Brain pericyte (primary cell): ENCODE measurements around the gene ITPR2.

ENCODE experiments used
- DNase-seq: peaks from one replicate; pipeline ENCODE4 v3.0.0-alpha.2; 2012; ENCODE audit warnings: low read depth, low spot score

Gene ITPR2

DNA sequence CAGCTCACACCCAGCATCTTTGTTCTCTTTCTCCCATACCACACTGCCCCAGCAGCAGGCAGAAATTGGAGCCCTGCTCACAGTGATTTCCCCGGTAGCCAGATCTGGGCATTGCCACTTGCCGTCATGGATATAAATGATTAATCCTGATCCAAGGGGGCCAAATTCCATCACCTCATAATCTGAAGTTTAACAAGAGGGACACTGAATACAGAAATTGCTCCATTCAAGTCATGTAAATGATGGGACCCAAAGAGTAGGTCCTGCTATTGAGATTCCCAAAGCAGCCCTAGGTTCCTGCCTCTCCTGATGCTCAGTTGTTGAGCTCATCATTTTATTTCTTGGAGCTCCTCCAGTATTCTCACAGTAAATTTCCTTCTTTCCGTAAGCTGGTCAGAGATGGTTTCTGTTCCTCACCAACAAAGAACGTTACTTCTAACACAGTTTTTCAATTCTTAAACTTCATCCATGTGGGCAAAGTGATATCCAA lies 11.7 kb downstream of the ITPR2 start:
- no peak for DNase-seq

DNA sequence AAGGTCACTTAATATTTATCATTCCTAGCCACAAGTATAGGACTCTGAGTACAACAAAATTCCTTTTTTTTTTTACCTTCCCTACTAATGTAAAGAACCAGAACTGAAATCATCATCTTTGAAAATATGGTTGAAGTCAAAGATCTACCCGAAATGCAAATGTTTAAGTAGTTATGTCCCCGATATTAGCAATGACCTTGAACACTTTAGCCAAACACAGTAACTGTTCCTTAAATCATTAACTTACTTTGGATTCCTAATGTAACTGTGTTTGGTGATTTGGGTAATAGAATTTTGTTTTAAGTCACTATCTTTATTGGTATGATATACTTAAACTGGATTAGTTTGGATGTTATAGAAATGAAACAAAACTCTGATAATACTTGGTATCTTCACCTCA lies 14.4 kb downstream of the ITPR2 start:
- no peak for DNase-seq

DNA sequence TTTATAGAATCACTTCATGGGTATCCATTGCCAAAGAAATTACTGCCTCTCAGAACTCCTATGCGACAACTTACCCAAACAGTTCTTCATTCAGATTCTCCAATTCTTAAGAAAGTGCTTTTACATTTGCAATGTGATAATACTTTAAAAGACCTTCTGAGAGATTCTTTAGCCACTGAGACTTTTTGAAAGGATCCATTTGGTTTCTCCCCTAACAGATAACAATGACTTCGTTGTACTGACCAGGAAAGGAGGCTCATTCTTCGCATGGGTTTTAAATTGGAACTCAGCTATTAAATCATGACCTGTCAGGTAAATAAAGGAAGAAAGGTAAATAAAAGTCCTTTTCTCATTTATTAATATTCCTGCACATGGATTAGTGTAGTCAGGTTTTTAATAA lies 14.8 kb downstream of the ITPR2 start:
- no peak for DNase-seq

DNA sequence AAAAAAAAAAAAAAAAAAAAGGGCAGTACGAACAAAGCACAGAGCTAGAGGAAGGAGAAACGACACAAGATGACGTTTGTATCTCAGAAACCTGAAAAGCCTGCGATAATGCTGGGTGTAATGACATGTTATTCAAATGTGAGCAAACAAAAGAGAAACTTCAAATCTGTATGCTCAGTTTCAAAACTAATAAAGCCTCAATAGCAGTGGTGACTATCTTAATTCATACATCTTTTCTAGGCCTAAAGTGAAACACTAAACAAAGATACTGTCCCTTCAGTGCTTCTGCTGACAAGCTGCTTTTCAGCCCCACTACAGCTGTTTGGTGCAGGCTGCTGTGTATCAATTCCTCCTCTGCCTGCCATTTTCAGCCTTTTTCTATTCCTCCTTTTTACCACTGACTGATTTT lies 15.8 kb downstream of the ITPR2 start:
- DNase-seq = no peak

DNA sequence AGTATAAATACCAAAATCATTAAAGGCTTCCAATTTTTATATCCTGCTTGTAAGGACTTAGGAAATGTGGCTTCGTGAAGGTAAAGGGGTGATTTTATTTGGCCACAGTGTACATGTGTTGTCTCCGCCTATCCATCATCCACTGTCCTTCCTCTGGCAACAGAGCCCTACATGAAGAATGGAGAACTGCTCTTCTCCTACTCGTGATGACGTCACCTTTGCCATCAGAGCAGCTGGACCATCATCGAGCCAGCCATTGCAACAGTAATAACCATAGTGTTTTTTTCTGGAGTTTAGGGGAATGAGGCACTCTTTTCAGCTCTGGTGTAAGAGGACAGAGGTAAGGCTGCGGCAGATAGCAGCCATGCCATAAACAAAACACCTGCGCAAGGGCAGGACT lies 19.2 kb downstream of the ITPR2 start:
- no peak for DNase-seq

DNA sequence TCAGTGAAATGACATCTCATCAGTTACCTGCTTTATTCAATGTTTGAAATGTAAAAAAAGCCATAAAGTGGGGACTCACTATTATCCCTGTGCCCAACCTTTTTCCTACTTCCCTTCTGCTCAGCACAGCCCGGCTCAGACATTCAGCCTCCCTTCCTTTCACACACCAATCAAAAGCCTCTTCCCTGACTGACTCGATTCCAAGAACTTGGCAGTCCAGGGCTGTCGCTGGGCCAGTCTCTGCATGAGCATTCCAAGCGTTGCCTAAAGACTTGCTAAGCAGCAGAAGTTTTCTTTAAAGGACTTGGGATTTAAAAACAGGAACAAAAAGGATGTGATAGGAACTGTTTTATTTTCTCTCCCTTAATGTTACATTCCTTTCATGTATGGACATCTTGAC lies 22.7 kb downstream of the ITPR2 start:
- no peak for DNase-seq

DNA sequence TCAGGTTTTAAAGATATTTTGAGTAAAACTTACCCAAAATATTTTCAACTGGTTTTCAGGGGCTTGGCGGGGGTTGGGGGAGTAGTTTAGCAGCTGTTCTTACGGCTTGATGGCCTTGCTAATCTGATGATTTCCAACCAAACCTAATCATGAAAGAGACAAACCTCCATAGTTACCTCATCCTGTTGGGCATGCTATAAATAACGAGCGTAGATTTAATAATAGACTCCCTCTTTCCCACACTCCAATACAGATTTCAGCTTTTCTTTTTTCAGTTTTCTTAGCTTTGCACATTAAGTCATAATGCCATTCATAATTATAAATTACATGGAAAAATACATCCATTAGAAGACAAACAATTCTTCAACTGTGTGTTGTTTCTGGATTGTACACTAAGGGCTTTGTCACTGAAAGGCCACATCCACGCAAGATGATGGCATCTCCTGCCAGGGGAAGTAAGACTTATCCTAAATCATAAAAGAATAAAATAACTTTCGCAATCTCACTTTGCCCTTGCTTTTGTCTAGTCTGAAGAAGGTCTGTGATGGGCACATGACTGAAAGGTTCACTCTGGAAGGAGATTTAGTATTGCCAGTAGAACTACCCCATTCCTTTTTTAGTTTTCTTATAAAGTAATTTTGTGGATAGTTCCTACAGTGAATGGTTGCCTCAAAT lies 23.2 kb downstream of the ITPR2 start:
- DNase-seq = no peak

DNA sequence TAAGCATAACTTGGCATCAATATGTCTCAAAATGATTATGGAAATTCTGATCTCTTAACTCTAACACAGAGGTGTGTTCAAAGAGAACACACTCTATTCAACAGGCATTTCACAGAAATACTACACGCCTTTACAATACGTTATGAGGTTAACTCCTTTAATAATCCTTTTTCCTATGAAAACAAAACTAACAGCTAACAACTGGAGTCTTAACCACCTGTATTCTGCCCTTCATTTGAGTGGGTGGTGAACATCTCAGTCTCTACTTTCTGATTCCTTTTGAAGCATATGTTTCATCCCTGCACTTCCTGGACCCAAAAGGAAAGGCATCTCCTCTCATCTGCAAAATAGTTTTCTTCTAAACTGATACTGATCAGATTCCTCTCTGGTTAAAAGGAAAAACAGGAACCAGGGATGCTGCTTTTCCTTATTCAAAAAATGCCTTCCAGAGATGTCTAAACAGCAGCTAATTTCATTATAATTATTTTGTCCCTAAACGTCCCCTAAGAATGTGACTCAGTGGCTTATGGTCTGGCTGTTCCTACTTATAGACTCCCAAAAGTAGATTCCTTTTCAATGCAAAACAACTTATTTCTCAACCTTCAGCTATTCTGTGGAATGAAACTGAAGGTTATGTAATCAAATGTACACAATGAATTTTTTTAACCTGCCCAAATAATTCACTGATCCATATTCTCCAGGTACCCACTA lies 24.1 kb downstream of the ITPR2 start:
- DNase-seq = no peak

DNA sequence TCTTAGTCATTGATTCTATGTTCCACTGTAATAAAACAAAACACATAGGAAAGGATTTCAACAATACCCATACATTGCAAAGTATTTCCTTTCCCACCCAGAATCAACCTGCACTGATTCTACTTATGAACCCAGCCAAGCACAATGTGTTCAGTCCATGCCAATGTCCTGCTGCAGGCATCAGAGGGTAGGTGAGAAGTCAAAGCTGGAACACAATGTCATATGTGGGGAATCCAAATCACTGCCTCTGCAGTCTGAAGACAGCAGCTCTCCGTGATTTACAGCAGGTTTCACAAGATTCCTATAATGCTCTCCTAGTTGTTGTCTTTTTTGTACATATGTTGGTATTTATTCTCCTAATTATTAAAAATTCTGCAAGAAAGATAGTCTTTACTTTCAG lies 25.7 kb downstream of the ITPR2 start:
- no peak for DNase-seq

DNA sequence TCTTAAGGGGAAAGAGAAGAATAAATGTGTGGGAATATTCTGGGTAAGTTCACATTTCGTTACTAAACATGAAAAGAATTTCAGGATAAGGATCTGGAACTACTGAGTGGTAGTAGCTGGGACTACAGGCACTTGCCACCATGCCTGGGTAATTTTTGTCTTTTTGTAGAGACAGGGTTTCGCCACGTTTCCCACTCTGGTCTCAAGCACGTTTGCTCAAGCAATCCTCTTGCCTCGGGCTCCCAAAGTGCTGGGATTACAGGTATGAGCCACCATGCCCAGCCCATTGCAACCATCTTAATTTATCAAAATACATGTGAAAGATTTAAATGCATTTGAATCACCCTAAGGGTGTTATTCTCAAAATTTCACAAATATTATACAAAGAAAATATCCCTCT lies 26.4 kb downstream of the ITPR2 start:
- no peak for DNase-seq

DNA sequence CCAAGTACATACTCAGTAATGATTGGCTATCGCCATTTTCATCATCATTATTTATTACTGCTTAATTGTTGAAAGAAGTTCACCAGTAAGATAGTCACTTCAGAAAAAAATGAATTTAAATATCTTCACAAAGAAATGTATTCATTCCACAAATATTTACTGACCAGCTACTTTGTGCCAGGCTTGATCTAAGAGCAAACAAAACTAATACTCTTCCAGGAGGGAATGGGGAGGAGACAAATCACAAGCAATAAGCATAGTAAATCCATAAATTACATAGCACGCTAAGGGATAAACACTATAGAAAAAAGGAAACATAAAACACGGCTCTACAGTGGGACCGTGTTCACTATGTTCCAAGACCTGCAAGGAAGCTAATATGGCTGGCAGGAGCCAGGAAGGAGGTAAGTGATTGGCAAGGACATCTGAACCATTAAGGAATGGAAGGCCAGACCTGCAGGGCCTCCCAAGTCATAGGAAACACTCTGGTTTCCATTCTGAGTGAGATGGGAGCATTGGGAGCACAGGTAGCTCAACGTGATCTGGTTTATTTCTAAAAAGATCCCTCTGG lies 27.5 kb downstream of the ITPR2 start:
- no peak for DNase-seq

DNA sequence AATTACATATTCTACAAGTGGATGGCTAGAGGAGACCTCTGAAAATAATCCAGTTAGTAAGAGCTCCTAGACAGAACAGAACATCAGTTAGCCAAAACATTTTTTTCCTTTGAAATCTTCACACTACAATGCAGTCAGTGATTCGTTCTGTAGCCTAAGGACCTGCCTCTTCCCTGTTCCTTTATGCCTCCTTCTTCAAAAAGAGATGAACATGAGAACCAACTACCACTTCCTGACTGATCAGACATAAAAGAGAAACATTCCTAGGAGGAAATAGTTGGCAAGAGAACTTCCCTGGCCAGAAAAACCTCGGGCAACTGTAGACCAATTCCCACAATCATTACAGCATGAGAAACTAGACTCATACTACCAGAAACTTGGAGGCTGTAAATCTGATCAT lies 29.4 kb downstream of the ITPR2 start:
- no peak for DNase-seq

DNA sequence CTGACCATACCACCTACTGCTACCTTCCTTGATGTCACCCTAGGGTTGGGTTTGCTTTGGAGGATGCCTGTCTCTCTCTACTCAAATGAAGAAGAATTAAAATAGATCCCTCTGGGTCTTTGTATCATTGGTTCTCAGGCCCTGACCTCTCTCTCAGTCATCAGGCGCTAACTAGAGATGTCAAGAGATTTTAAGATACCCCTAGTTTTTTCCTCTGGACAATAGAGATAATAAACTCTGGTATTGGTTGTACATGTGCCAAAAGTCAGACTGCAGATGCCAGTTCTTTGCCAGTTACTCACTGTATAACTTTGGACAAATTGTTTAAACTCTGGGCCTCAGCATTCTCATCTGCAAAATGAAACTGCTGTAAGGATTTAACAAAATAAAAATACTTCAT lies 31.5 kb downstream of the ITPR2 start:
- no peak for DNase-seq

DNA sequence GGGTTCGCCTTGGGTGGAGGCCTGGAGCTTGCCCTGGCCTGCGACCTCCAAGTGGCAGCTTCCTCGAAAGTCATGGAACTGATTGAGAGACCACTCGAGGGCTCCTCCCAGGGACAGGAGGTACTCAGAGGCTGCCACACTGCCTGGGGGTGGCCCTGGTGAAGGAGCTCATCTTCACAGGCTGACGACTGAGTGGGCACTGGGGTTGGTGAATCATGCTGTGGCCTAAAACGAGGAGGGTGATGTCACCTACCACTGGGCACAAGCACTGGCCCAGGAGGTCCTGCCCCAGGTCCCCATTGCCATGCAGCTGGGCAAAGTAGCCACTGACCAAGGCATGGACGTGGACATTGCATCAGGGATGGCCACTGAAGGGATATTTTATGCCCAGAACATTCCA lies 32.1 kb downstream of the ITPR2 start:
- no peak for DNase-seq

DNA sequence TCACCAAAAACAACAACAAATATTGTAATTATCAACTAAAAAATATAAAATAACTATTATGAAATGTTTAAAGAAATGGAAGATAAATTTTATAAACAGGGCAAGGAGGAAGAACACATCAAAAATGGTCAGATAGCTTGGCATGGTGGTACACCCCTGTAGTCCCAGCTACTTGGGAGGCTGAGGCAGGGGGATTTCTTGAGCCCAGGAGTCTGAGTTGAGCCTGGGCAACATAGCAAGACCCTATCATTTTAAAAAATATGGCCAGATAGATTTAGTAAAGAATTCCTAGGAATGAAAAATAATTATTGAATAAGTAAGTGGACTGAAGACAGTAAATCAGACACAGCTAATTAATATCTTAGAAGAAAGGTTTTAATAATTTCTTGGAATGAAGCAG lies 32.6 kb downstream of the ITPR2 start:
- DNase-seq = no peak

DNA sequence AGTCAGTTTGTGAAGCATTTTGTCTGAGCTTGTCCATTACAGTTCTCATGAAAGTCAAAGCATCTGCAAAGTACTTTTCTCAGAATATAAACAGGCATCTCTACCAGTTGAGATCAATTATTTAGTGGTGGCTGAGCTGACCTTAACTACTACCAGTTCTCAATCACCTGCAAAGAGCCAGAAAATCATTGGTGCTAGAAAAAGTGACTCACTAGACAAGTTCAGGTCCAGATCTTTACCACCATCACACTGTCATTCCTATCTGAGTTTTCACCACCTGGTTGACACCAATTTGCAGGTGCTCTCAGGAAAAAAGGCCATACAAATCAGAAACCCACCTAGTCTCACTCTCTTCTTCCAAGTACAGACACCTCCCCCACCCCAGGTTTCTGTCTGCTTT lies 33.3 kb downstream of the ITPR2 start:
- no peak for DNase-seq

DNA sequence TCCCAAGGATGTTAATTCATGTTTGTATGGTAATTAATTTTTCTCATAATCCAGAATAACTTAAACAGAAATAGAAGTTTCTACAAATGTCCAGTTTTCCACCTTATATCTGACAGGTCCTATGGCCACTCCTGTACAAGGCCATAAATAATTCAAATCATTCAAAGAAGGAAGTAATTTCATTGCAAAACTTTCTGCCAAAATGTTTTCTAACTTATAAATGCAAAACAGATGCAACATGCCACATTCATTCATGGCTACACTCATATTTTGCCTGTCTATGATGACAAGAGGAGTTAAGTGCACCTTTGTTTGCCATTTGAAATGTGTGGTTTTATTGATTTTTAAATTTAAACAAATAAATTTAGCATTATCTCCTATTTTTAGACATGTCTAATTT lies 34.4 kb downstream of the ITPR2 start:
- DNase-seq = no peak

DNA sequence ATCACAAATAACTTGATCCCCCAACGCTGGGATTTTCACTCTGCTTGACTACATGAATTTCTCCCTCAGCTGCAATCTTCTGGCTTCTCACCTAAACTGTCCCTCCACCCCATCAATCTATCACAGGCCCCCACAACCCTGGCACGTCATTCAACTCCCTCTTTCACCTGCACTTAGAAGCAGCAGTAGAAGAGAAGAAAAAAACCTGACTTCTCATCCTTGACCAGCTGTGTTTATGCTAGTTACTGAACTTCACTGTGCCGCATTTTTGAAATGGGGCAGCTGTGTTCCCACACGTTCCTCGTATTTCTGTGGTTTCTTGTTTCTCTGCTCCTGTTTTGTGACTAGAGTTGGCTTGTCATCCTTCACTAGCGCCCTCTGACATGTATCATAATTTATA lies 35.0 kb downstream of the ITPR2 start:
- no peak for DNase-seq

DNA sequence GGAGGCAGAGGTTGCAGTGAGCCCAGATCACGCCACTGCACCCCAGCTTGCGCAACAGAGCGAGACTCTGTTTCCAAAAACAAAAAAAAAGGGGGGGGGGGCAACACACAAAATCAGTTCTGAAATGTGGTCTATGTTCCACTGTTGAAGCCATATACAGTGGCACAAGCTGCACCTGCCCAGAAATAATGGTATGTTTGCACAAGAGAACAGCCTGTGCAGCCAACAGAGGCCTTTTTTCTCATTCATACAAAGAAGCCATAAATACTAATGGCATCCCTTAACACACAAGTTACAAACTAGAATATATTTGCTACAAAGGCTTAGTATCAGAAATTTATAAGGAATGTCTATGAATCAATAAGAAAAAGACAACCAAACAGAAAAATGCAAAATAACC lies 37.1 kb downstream of the ITPR2 start:
- DNase-seq = no peak

DNA sequence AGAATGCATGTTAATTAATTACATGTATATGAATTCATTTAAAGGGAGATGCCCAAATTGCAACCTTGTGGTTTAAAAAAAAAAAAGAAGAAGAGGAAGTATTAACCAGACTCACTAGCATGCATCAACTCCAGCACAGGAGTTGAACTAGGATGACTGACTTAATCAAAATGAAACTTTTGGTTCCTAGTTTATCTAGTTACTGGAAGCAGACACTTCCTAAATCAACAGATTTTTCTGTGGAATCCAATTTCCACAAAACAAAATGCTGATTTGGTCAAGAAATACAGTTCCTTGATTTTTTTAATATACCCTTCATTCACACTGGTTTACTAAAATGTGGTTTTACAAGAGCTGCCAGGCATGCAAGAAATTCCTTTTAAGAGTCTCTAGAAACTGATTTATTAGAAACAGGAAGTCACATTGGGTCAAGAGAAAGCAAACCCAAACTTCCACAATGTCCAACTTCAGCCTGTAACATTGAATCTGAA lies 41.6 kb downstream of the ITPR2 start:
- DNase-seq = no peak

DNA sequence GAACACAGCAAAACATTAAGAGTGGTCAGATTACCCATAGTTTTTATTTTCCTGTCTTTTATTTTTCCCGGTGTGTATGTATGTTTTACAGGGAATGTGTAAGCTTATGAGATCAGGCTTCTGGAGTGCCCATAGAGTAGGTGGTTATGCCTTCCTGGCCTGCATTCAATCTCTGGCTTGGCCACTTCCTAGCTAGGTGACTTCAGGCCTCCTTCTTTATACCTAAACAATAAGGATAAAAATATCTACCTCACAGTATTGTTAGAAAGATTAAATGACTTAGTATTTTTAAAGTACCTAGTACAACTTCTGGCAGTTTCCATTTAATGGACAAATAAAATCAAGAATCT lies 42.4 kb downstream of the ITPR2 start:
- DNase-seq = no peak

DNA sequence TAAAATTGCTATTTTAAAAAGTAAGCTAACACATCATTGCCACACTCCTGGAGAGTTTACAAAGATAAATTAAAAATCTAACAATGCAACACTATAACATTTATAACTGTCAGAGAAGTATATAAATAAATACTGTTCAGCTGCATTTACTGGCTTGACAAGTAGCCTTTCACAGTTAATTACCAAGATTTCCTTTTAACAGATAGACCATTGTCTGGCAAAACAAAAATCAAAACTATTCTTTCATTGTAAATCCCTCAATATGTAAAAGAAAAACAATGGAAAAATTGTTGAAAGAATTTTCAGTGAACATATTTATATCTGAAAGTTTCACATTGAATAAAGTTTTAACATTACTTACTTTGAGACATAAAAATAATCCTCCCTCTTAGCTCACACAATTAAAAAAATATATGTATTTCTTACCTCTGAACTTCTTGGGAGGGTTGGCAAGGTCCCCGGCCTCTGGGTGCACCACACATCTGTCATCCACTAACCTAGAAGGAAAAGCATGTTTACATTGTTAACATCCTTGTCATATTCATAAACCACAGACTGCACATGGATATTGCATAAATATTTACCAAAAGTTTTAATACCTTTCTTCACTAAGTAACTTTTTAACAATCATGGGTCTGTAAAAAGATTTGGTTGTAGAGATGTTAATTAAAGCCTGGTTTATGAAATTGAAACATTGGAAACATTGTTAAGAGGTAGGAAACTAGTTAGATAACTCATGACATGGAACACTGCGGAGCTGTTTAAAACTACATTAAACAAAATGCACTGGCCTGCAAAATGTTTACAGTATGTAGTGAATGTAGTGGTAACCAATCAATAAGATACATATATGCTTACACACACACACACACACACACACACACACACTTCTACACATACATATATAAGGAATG lies 43.0 kb downstream of the ITPR2 start:
- no peak for DNase-seq
